Muscle of leg (tissue), 11 donors: ENCODE data around the gene ANKRD27. TPM values are rescaled to one million over a fixed set of nuclear protein-coding genes. Genes with fewer than 3 reads are reported as not detected.
A peak's percentile ranks its signal among the peaks of the same experiment; 100 is the strongest.

ENCODE experiments used
- DNase-seq: peaks from one replicate; pipeline ENCODE4 v3.0.0; 2013
- H3K27ac ChIP-seq: one replicate; pipeline ENCODE4 v1.5.1; 2013; ENCODE audit warnings: mild to moderate bottlenecking, low read length, control low read depth
- H3K27me3 ChIP-seq: one replicate; pipeline ENCODE4 v1.6.1; 2013; ENCODE audit warnings: low read length; ENCODE audit not compliant: control insufficient read depth, insufficient read depth
- H3K36me3 ChIP-seq: one replicate; pipeline ENCODE4 v1.6.1; 2013; ENCODE audit warnings: low read length; ENCODE audit not compliant: control insufficient read depth, insufficient read depth
- H3K4me1 ChIP-seq: one replicate; pipeline ENCODE4 v1.6.1; 2013; ENCODE audit warnings: low read length; ENCODE audit not compliant: control insufficient read depth, insufficient read depth
- H3K4me3 ChIP-seq: one replicate; pipeline ENCODE4 v1.5.1; 2013; ENCODE audit warnings: low read length, control low read depth
- H3K9me3 ChIP-seq: replicated peaks from 2 replicates; pipeline ENCODE4 v1.6.1; 2013; ENCODE audit warnings: low read depth, low read length; ENCODE audit not compliant: control insufficient read depth
- WGBS: methylation state at CpG from one replicate; pipeline ENCODE4 v1.1.5; 2013; ENCODE audit warnings: missing lambda C conversion rate; ENCODE audit not compliant: insufficient coverage; 5-methylcytosine and 5-hydroxymethylcytosine counted together
- polyA plus RNA-seq, 8 donors: library from polyadenylated mRNA; unstranded; fragments of 120-200 nt; gene quantifications; one replicate each; pipeline versions ENCODE4 v1.2.1 to v1.2.3, GENCODE V29; 2013; ENCODE audit warnings: inconsistent platforms in 1 of 8, low replicate concordance in 1 of 8; ENCODE audit not compliant: insufficient read length in 8 of 8, insufficient read depth in 1 of 8
- total RNA-seq: library from RNA; stranded (reverse); fragments of 120-200 nt; gene quantifications from one replicate; pipeline ENCODE4 v1.2.4, GENCODE V29; 2013

ANKRD27 gene
- total and polyA plus RNA-seq, 9 donors = 9.6 to 18.3 (median 11.6) TPM

GRCh38 chr19:32570081-32570785, 104.7 kb downstream of the ANKRD27 start:
- H3K9me3 ChIP-seq = no peaks in the 10 kb centered on the region
- no peak overlapping the region for H3K4me3 ChIP-seq
- no peaks in the 10 kb centered on the region for H3K36me3 ChIP-seq
- no peak overlapping the region for H3K27ac ChIP-seq
- DNase-seq = peak; percentile 60
- H3K4me1 ChIP-seq = no peaks in the 10 kb centered on the region
- H3K27me3 ChIP-seq = no peaks in the 10 kb centered on the region
- WGBS = 2% methylated on average over 7 of the region's 15 CpGs

GRCh38 chr19:32567486-32567885, 107.5 kb downstream of the ANKRD27 start:
- no peaks in the 10 kb centered on the region for H3K4me1 ChIP-seq
- no peaks in the 10 kb centered on the region for H3K9me3 ChIP-seq
- DNase-seq = no peak
- H3K36me3 ChIP-seq = no peaks in the 10 kb centered on the region
- 89% methylated on average over 4 of the region's 9 CpGs for WGBS
- no peak overlapping the region for H3K4me3 ChIP-seq
- H3K27me3 ChIP-seq = no peaks in the 10 kb centered on the region
- no peak overlapping the region for H3K27ac ChIP-seq

GRCh38 chr19:32566246-32566830, 108.6 kb downstream of the ANKRD27 start:
- Histone ChIP-seq H3K36me3 (no peaks in the 10 kb centered on the region), H3K4me3 (no peak overlapping the region), H3K9me3 (no peaks in the 10 kb centered on the region), H3K27me3 (no peaks in the 10 kb centered on the region), H3K27ac (no peak overlapping the region), H3K4me1 (no peaks in the 10 kb centered on the region)
- DNase-seq = no peak
- WGBS = 55% methylated on average over 3 of the region's 5 CpGs

GRCh38 chr19:32563761-32564160, 111.2 kb downstream of the ANKRD27 start:
- WGBS = 88% methylated on average over 6 of the region's 9 CpGs
- H3K9me3 ChIP-seq = no peaks in the 10 kb centered on the region
- peaks cover 2% of the 10 kb centered on the region for H3K27me3 ChIP-seq
- H3K4me1 ChIP-seq = no peaks in the 10 kb centered on the region
- H3K4me3 ChIP-seq = no peak overlapping the region
- H3K27ac ChIP-seq = no peak overlapping the region
- DNase-seq = no peak
- H3K36me3 ChIP-seq = no peaks in the 10 kb centered on the region

GRCh38 chr19:32558607-32559228, 116.3 kb downstream of the ANKRD27 start:
- H3K4me1 ChIP-seq = no peaks in the 10 kb centered on the region
- WGBS = 51% methylated on average over 4 of the region's 10 CpGs
- H3K27me3 ChIP-seq = peaks cover 2% of the 10 kb centered on the region
- no peak for DNase-seq
- H3K27ac ChIP-seq = no peak overlapping the region
- no peaks in the 10 kb centered on the region for H3K36me3 ChIP-seq
- no peaks in the 10 kb centered on the region for H3K9me3 ChIP-seq
- no peak overlapping the region for H3K4me3 ChIP-seq

GRCh38 chr19:32555786-32556185, 119.2 kb downstream of the ANKRD27 start:
- Histone ChIP-seq H3K9me3 (no peaks in the 10 kb centered on the region), H3K36me3 (no peaks in the 10 kb centered on the region), H3K4me1 (no peaks in the 10 kb centered on the region), H3K4me3 (no peak overlapping the region), H3K27ac (no peak overlapping the region), H3K27me3 (peaks cover 2% of the 10 kb centered on the region)
- no CpG with 5 or more reads among the region's 1 CpG for WGBS
- DNase-seq = no peak

- Histone ChIP-seq H3K9me3 (no peaks in the 10 kb centered on the region), H3K4me3 (no peak overlapping the region), H3K27ac (no peak overlapping the region), H3K4me1 (no peaks in the 10 kb centered on the region), H3K36me3 (no peaks in the 10 kb centered on the region), H3K27me3 (no peaks in the 10 kb centered on the region)
- DNase-seq = no peak
- 31% methylated on average over 2 of the region's 5 CpGs for WGBS
These were observed 124.3 kb downstream of the ANKRD27 start for GRCh38 chr19:32550666-32551065.

Other genes with a start within 250 kb of the ANKRD27 start
- 124 TPM for gene PDCD5, start 94.0 kb downstream of the ANKRD27 start, total RNA-seq
- gene PDCD5, start 94.0 kb downstream of the ANKRD27 start, polyA plus RNA-seq = 100 to 1,000 TPM; 109 to 134 (median 115) TPM
- gene RGS9BP, start 668 bp upstream of the ANKRD27 start, total RNA-seq = 0.49 TPM
- under 1 TPM in 7 of 8 donors, not detected in 1; 0.08 to 0.42 (median 0.17) TPM for gene RGS9BP, start 668 bp upstream of the ANKRD27 start, polyA plus RNA-seq
- gene NUDT19, start 16.6 kb upstream of the ANKRD27 start, total RNA-seq = 5.3 TPM
- gene NUDT19, start 16.6 kb upstream of the ANKRD27 start, polyA plus RNA-seq = 1 to 10 TPM; 6.4 to 9.4 (median 8.6) TPM
- gene TDRD12, start 44.6 kb upstream of the ANKRD27 start, total RNA-seq = 0.22 TPM
- gene TDRD12, start 44.6 kb upstream of the ANKRD27 start, polyA plus RNA-seq = under 1 TPM; 0.10 to 0.95 (median 0.26) TPM
- gene SLC7A9, start 194.6 kb upstream of the ANKRD27 start, total RNA-seq = 0.22 TPM
- 1 to 10 TPM in 2 of 8 donors, under 1 TPM in 6; 0.18 to 2.1 (median 0.44) TPM for gene SLC7A9, start 194.6 kb upstream of the ANKRD27 start, polyA plus RNA-seq